Endothelial cell of umbilical vein (primary cell): ENCODE data around the gene PHEX. TPM values are rescaled to one million over a fixed set of nuclear protein-coding genes. Genes with fewer than 3 reads are reported as not detected.

Source experiments
- BruUV-seq: library from RNA; stranded (reverse); fragments of 400-500 nt; replicated peaks from 2 replicates; lab custom pipeline; 2021; lab: Mats Ljungman, UMichigan
- CTCF ChIA-PET: fragments of 300-600, 350-600 bp; sonication (Branson Sonifier 250); formaldehyde crosslinking; loops from one replicate; lab custom pipeline; 2021; ENCODE audit warnings: antibody characterized with exemption, inconsistent platforms; lab: Charles Lee
- POLR2A ChIA-PET: fragments of 300-600, 350-600 bp; sonication (Branson Sonifier 250); formaldehyde crosslinking; loops from one replicate; lab custom pipeline; 2021; ENCODE audit warnings: antibody characterized with exemption, inconsistent platforms; lab: Charles Lee
- DNase-seq: peaks from one replicate; pipeline ENCODE4 v3.0.0-alpha.2; 2011; ENCODE audit warnings: low read depth, low spot score
- FAIRE-seq: peaks from 2 replicates; lab custom pipeline; 2011; peaks lifted over from hg19 to GRCh38; lab: Jason Lieb, UNC
- H2AFZ ChIP-seq: 2 replicates; pipeline ENCODE4 v1.6.0; 2012; ENCODE audit warnings: low read depth, low read length, control low read depth, inconsistent platforms
- H3K27ac ChIP-seq: 2 replicates; pipeline ENCODE4 v1.5.1; 2011; ENCODE audit warnings: low read depth, mild to moderate bottlenecking, control low read depth, low read length, moderate library complexity; ENCODE audit not compliant: insufficient read depth
- H3K27me3 ChIP-seq, 2 experiments: 2 replicates each; pipeline versions ENCODE4 v1.6.0 to v1.6.1; 2011; ENCODE audit warnings: low read length in 2 of 2, mixed read lengths in 1 of 2; ENCODE audit not compliant: control insufficient read depth in 2 of 2, insufficient read depth in 2 of 2
- H3K36me3 ChIP-seq, 2 experiments: 2 replicates in 1 of 2; 3 replicates in 1 of 2; pipeline ENCODE4 v1.5.1; 2011; ENCODE audit warnings: low read length in 2 of 2, mild to moderate bottlenecking in 1 of 2, moderate library complexity in 1 of 2; ENCODE audit not compliant: control insufficient read depth in 2 of 2, insufficient read depth in 2 of 2; ENCODE audit errors: extremely low read depth in 1 of 2
- H3K4me1 ChIP-seq: 3 replicates; pipeline ENCODE4 v1.5.1; 2011; ENCODE audit warnings: mild to moderate bottlenecking, low read length; ENCODE audit not compliant: control insufficient read depth, insufficient read depth; ENCODE audit errors: extremely low read depth
- H3K4me2 ChIP-seq: 2 replicates; pipeline ENCODE4 v1.6.1; 2011; ENCODE audit warnings: low read length, control low read depth, mixed read lengths; ENCODE audit not compliant: insufficient read depth
- H3K4me3 ChIP-seq, 3 experiments: fragments of 200-600 bp in 1 of 3; sonication (generic), shearing (Covaris generic) in 1 of 3; replicated peaks in 1 of 3; 2 replicates each; pipeline ENCODE4 v1.5.1; 2011 to 2016; ENCODE audit warnings: control low read depth in 3 of 3, low read length in 3 of 3, mild to moderate bottlenecking in 2 of 3, inconsistent platforms in 1 of 3, low read depth in 1 of 3, moderate library complexity in 1 of 3; ENCODE audit not compliant: insufficient read depth in 1 of 3
- H3K79me2 ChIP-seq: 2 replicates; pipeline ENCODE4 v1.6.0; 2012; ENCODE audit warnings: low read length, inconsistent platforms; ENCODE audit not compliant: control insufficient read depth, insufficient read depth
- H3K9ac ChIP-seq: replicated peaks from 2 replicates; pipeline ENCODE3; 2011; ENCODE audit warnings: low read length, control low read depth; ENCODE audit not compliant: insufficient read depth; ENCODE audit errors: extremely low read depth
- H3K9me1 ChIP-seq: replicated peaks from 3 replicates; pipeline ENCODE4 v1.6.0; 2011; ENCODE audit warnings: mild to moderate bottlenecking, low read length; ENCODE audit not compliant: control insufficient read depth, insufficient read depth; ENCODE audit errors: extremely low read depth
- H3K9me3 ChIP-seq: replicated peaks from 2 replicates; pipeline ENCODE4 v1.5.1; 2012; ENCODE audit warnings: low read length, inconsistent platforms; ENCODE audit not compliant: control insufficient read depth, insufficient read depth
- H4K20me1 ChIP-seq: replicated peaks from 2 replicates; pipeline ENCODE3; 2011; ENCODE audit warnings: mild to moderate bottlenecking, low read length; ENCODE audit not compliant: control insufficient read depth, insufficient read depth; ENCODE audit errors: extremely low read depth
- FOS ChIP-seq: IDR thresholded peaks from 2 replicates; pipeline ENCODE4 v1.6.1; 2011; ENCODE audit warnings: mild to moderate bottlenecking, low read length, moderate library complexity, borderline replicate concordance; ENCODE audit not compliant: insufficient read depth
- GATA2 ChIP-seq: IDR thresholded peaks from 2 replicates; pipeline ENCODE4 v1.7.0; 2011; ENCODE audit warnings: low read depth, mild to moderate bottlenecking, moderate library complexity, mixed read lengths, low read length; ENCODE audit not compliant: insufficient read length, insufficient read depth
- JUN ChIP-seq: IDR thresholded peaks from 2 replicates; pipeline ENCODE4 v1.6.1; 2011; ENCODE audit warnings: borderline replicate concordance, low read depth; ENCODE audit not compliant: insufficient read length, insufficient read depth
- MYC ChIP-seq: IDR thresholded peaks from one replicate; pipeline ENCODE4 v1.6.1; 2011; ENCODE audit warnings: mild to moderate bottlenecking, low read depth, low read length
- dilution Hi-C: fragments of 300-500 bp; cut with MboI; formaldehyde crosslinking; loops from one replicate; pipeline ENCODE4 v1.15.0; 2019; ENCODE audit warnings: low sequenced_read_pairs; ENCODE audit not compliant: extremely low pct_ligation_motif_present
- intact Hi-C: fragments of 100-400 bp; cut with micrococcal nuclease; formaldehyde crosslinking; loops from one replicate; pipeline ENCODE4 v1.10.0; 2022
- polyA plus RNA-seq, 4 experiments: library from polyadenylated mRNA; depleted of rRNA in 3 of 4; stranded (reverse) in 3 of 4; unstranded in 1 of 4; fragments of >200 nt; gene quantifications; 2 replicates each; pipeline versions ENCODE4 v1.2.1 to v1.2.3, GENCODE V29; 2011 to 2012; ENCODE audit warnings: missing spikeins in 1 of 4
- total RNA-seq: library from RNA; stranded (reverse); gene quantifications from 2 replicates; pipeline ENCODE4 v1.2.3, GENCODE V29; 2021
- TF ChIP-seq, protein P1 (sequence below), 2 donors: IDR thresholded peaks; 1 replicate in 1 of 2; 2 replicates in 1 of 2; pipeline ENCODE4 v1.5.1; 2011; ENCODE audit warnings: low read length in 2 of 2, mild to moderate bottlenecking in 2 of 2, moderate library complexity in 2 of 2, control low read depth in 1 of 2, inconsistent platforms in 1 of 2, low read depth in 1 of 2; ENCODE audit not compliant: insufficient read depth in 1 of 2; ENCODE audit errors: extremely low read depth in 1 of 2

Gene PHEX
- total and polyA plus RNA-seq, 2 donors (not counting 3 experiments of a cell fraction or from before 2014, with no cell fraction given) = 0.07 to 0.44 TPM

GRCh38 chrX:22134681-22135080, 102.6 kb downstream of the PHEX start:
- peak overlapping the region; percentile 39 for H3K9ac ChIP-seq
- no peaks in the 10 kb centered on the region for H3K9me1 ChIP-seq
- H3K4me3 ChIP-seq = no peak overlapping the region
- peaks cover 18% of the 10 kb centered on the region for H3K4me1 ChIP-seq
- intact Hi-C loops (loop anchor here (2.0 to 10.0 kb wide), 4 partner anchors 42 to 753 kb away; partner anchors contain the start of gene MBTPS2), dilution Hi-C loops (no loop called here)
- H3K27ac ChIP-seq = peak overlapping the region; percentile 61
- no peaks in the 10 kb centered on the region for H4K20me1 ChIP-seq
- CTCF ChIA-PET = interaction anchor here (1.0 to 3.7 kb wide), 9 partner anchors 13 to 1418 kb away, joined by 3 to 38 read pairs (median 13); no protein-coding TSS in a partner anchor
- no peaks in the 10 kb centered on the region for H3K27me3 ChIP-seq
- no peak overlapping the region for H2AFZ ChIP-seq
- H3K4me2 ChIP-seq = peak overlapping the region; percentile 80
- no TSS peak for BruUV-seq
- no peaks in the 10 kb centered on the region for H3K9me3 ChIP-seq
- FAIRE-seq (no peak), DNase-seq (peak; percentile 73)
- H3K36me3 ChIP-seq = no peaks in the 10 kb centered on the region
- no peaks in the 10 kb centered on the region for H3K79me2 ChIP-seq
- TF ChIP-seq FOS (peak; percentile 79), MYC (no peak), GATA2 (peak; percentile 96), JUN (peak; percentile 44)
- TF ChIP-seq, protein P1, sequence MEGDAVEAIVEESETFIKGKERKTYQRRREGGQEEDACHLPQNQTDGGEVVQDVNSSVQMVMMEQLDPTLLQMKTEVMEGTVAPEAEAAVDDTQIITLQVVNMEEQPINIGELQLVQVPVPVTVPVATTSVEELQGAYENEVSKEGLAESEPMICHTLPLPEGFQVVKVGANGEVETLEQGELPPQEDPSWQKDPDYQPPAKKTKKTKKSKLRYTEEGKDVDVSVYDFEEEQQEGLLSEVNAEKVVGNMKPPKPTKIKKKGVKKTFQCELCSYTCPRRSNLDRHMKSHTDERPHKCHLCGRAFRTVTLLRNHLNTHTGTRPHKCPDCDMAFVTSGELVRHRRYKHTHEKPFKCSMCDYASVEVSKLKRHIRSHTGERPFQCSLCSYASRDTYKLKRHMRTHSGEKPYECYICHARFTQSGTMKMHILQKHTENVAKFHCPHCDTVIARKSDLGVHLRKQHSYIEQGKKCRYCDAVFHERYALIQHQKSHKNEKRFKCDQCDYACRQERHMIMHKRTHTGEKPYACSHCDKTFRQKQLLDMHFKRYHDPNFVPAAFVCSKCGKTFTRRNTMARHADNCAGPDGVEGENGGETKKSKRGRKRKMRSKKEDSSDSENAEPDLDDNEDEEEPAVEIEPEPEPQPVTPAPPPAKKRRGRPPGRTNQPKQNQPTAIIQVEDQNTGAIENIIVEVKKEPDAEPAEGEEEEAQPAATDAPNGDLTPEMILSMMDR (IDR thresholded peaks at IDR 0.05; ENCODE audit: extremely low read depth in 1 of 2, insufficient read depth in 1 of 2, low read depth in 1 of 2, low read length in 2 of 2) = no peak
- POLR2A ChIA-PET = no interaction called here
